ENCODE data around the gene TMEM9. TPM values are rescaled to one million over a fixed set of nuclear protein-coding genes. Genes with fewer than 3 reads are reported as not detected.

TMEM9 gene
- total and polyA plus RNA-seq, 4 donors = 30.5 to 59.5 (median 49.0) TPM

- TF ChIP-seq REST (IDR thresholded peaks at IDR 0.05) (no peak), SP1 (IDR thresholded peaks at IDR 0.05) (no peak)
Observed at GRCh38 chr1:201190624-201191051, 36.4 kb upstream of the TMEM9 start, which contains the start of gene IGFN1 (continued).

- Histone ChIP-seq H3K9ac (ENCODE audit: low read depth in 1 of 2, low read length in 2 of 2) (no peak overlapping the region), H3K36me3 (ENCODE audit: control insufficient read depth in 4 of 4, insufficient read depth in 3 of 4, low read depth in 1 of 4, low read length in 3 of 4) (no peaks in the 10 kb centered on the region), H3K4me3 (ENCODE audit: low read depth in 1 of 3, low read length in 3 of 3) (no peak overlapping the region), H3K9me3 (ENCODE audit: control insufficient read depth in 4 of 4, low read length in 3 of 4) (no peaks in the 10 kb centered on the region), H3K4me1 (ENCODE audit: control insufficient read depth in 4 of 4, insufficient read depth in 4 of 4, low read length in 3 of 4) (no peaks in the 10 kb centered on the region), H3K27ac (ENCODE audit: low read depth in 1 of 2, low read length in 2 of 2) (no peak overlapping the region), H3K27me3 (ENCODE audit: control insufficient read depth in 4 of 4, insufficient read depth in 4 of 4, low read length in 3 of 4) (peaks cover 0 to 2% (median 0%) of the 10 kb centered on the region in 4 donors)
- TF ChIP-seq, protein P1, sequence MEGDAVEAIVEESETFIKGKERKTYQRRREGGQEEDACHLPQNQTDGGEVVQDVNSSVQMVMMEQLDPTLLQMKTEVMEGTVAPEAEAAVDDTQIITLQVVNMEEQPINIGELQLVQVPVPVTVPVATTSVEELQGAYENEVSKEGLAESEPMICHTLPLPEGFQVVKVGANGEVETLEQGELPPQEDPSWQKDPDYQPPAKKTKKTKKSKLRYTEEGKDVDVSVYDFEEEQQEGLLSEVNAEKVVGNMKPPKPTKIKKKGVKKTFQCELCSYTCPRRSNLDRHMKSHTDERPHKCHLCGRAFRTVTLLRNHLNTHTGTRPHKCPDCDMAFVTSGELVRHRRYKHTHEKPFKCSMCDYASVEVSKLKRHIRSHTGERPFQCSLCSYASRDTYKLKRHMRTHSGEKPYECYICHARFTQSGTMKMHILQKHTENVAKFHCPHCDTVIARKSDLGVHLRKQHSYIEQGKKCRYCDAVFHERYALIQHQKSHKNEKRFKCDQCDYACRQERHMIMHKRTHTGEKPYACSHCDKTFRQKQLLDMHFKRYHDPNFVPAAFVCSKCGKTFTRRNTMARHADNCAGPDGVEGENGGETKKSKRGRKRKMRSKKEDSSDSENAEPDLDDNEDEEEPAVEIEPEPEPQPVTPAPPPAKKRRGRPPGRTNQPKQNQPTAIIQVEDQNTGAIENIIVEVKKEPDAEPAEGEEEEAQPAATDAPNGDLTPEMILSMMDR (IDR thresholded peaks at IDR 0.05; ENCODE audit: low read depth, low read length, missing input control) = no peak
- TF ChIP-seq MAX (IDR thresholded peaks at IDR 0.05) (no peak), GABPA (IDR thresholded peaks at IDR 0.05 in 1 of 2, conservative IDR thresholded peaks at IDR 0.05 in 1 of 2) (no peak), REST (IDR thresholded peaks at IDR 0.05) (no peak), YY1 (IDR thresholded peaks at IDR 0.05) (no peak)
- TF ChIP-seq, protein P2, sequence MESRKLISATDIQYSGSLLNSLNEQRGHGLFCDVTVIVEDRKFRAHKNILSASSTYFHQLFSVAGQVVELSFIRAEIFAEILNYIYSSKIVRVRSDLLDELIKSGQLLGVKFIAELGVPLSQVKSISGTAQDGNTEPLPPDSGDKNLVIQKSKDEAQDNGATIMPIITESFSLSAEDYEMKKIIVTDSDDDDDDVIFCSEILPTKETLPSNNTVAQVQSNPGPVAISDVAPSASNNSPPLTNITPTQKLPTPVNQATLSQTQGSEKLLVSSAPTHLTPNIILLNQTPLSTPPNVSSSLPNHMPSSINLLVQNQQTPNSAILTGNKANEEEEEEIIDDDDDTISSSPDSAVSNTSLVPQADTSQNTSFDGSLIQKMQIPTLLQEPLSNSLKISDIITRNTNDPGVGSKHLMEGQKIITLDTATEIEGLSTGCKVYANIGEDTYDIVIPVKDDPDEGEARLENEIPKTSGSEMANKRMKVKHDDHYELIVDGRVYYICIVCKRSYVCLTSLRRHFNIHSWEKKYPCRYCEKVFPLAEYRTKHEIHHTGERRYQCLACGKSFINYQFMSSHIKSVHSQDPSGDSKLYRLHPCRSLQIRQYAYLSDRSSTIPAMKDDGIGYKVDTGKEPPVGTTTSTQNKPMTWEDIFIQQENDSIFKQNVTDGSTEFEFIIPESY (IDR thresholded peaks at IDR 0.05) = no peak
- no peak for DNase-seq (ENCODE audit: low spot score)
- 86% methylated on average over 6 of the region's 6 CpGs for WGBS
Observed at GRCh38 chr1:201190005-201190404, 35.7 kb upstream of the TMEM9 start.

Data from liver (tissue), 9 donors.